ENCODE measurements around the gene BCAS1. TPM values are rescaled to one million over a fixed set of nuclear protein-coding genes. Genes with fewer than 3 reads are reported as not detected.

BCAS1 gene
- total RNA-seq, 1 experiment from 2014 or later, result 0.17 TPM

GRCh38 chr20:54092021-54092420 lies 21.6 kb upstream of the BCAS1 start:
- no peak overlapping the region for H3K27ac ChIP-seq (ENCODE audit: low read depth, low read length)

GRCh38 chr20:54091120-54091480 lies 20.7 kb upstream of the BCAS1 start:
- H3K79me2 ChIP-seq (ENCODE audit: insufficient read depth, low read length), result no peaks in the 10 kb centered on the region
- no peaks in the 10 kb centered on the region for H3K36me3 ChIP-seq (ENCODE audit: control insufficient read depth in 1 of 2, insufficient read depth in 2 of 2, low read length in 2 of 2)
- TF ChIP-seq, protein P1, sequence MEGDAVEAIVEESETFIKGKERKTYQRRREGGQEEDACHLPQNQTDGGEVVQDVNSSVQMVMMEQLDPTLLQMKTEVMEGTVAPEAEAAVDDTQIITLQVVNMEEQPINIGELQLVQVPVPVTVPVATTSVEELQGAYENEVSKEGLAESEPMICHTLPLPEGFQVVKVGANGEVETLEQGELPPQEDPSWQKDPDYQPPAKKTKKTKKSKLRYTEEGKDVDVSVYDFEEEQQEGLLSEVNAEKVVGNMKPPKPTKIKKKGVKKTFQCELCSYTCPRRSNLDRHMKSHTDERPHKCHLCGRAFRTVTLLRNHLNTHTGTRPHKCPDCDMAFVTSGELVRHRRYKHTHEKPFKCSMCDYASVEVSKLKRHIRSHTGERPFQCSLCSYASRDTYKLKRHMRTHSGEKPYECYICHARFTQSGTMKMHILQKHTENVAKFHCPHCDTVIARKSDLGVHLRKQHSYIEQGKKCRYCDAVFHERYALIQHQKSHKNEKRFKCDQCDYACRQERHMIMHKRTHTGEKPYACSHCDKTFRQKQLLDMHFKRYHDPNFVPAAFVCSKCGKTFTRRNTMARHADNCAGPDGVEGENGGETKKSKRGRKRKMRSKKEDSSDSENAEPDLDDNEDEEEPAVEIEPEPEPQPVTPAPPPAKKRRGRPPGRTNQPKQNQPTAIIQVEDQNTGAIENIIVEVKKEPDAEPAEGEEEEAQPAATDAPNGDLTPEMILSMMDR (IDR thresholded peaks at IDR 0.05 in 2 of 3, conservative IDR thresholded peaks at IDR 0.05 in 1 of 3; ENCODE audit: borderline replicate concordance in 1 of 3, insufficient read depth in 1 of 3, low read depth in 2 of 3, low read length in 2 of 3), result 0 out of 6 replicates have a peak, but pooled peaks of 1 of the 3 experiments have one; percentile 6
- no peak for TF ChIP-seq SRF (IDR thresholded peaks at IDR 0.05; ENCODE audit: low read depth)
- no peaks in the 10 kb centered on the region for H3K9me3 ChIP-seq (ENCODE audit: control insufficient read depth in 1 of 2, insufficient read depth in 1 of 2, low read depth in 1 of 2, low read length in 2 of 2)
- intact Hi-C loops (cut with micrococcal nuclease), result no loop called here
- no TSS peak for BruUV-seq (replicated peaks)
- H2AFZ ChIP-seq (ENCODE audit: low read depth, low read length, poor library complexity, severe bottlenecking), result no peak overlapping the region
- ChIA-PET CTCF (interaction anchor here (0.9 to 1.3 kb wide), 3 partner anchors 9 to 557 kb away, joined by 3 to 5 read pairs (median 3); no protein-coding TSS in a partner anchor), RAD21 (ENCODE audit: low non-redundant PET in 1 of 2, low total read pairs in 2 of 2, uncharacterized antibody in 2 of 2, unreplicated experiment in 2 of 2) (no interaction called here), POLR2A (no interaction called here)
- no peak overlapping the region for H3K9ac ChIP-seq (ENCODE audit: low read length)
- no peaks in the 10 kb centered on the region for H4K20me1 ChIP-seq (ENCODE audit: insufficient read depth)
- no peaks in the 10 kb centered on the region for H3K4me1 ChIP-seq (ENCODE audit: control insufficient read depth in 1 of 2, insufficient read depth in 2 of 2, low read length in 2 of 2)
- no peak overlapping the region for H3K4me2 ChIP-seq (ENCODE audit: low read length)
- H3K4me3 ChIP-seq (replicated peaks in 1 of 2; ENCODE audit: low read depth in 1 of 2, low read length in 2 of 2), result no peak overlapping the region
- no peak for DNase-seq (ENCODE audit: low read depth, low spot score)
- peak; percentile 54; the same call in 1 of the 2 replicates for ATAC-seq
- no peaks in the 10 kb centered on the region for H3K27me3 ChIP-seq (ENCODE audit: insufficient read depth, low read length)
- H3K9me2 ChIP-seq (ENCODE audit: insufficient read depth), result no peaks in the 10 kb centered on the region
- H3K27ac ChIP-seq (ENCODE audit: low read depth, low read length), result no peak overlapping the region

More at GRCh38 chr20:54092021-54092420, 21.6 kb upstream of the BCAS1 start:
- no peaks in the 10 kb centered on the region for H3K9me3 ChIP-seq (ENCODE audit: control insufficient read depth in 1 of 2, insufficient read depth in 1 of 2, low read depth in 1 of 2, low read length in 2 of 2)
- no peaks in the 10 kb centered on the region for H3K9me2 ChIP-seq (ENCODE audit: insufficient read depth)
- ChIA-PET CTCF (interaction anchor here (1.3 kb wide), 1 partner anchor 105 kb away, joined by 5 read pairs; no protein-coding TSS in a partner anchor), POLR2A (interaction anchor here (1.0 kb wide), 1 partner anchor 81 kb away, joined by 3 read pairs; no protein-coding TSS in a partner anchor), RAD21 (ENCODE audit: low non-redundant PET in 1 of 2, low total read pairs in 2 of 2, uncharacterized antibody in 2 of 2, unreplicated experiment in 2 of 2) (no interaction called here)
- H3K27me3 ChIP-seq (ENCODE audit: insufficient read depth, low read length), result no peaks in the 10 kb centered on the region
- intact Hi-C loops (cut with micrococcal nuclease), result no loop called here
- DNase-seq (ENCODE audit: low read depth, low spot score), result no peak
- no peak for TF ChIP-seq EZH2phosphoT487 (IDR thresholded peaks at IDR 0.05; ENCODE audit: borderline replicate concordance)
- no peak for TF ChIP-seq EZH2 (IDR thresholded peaks at IDR 0.05)
- TF ChIP-seq ELF1 (IDR thresholded peaks at IDR 0.05; ENCODE audit: borderline replicate concordance, low read depth), result no peak
- no peak for TF ChIP-seq EGR1 (IDR thresholded peaks at IDR 0.05; ENCODE audit: low read depth)
- TF ChIP-seq ATF3 (IDR thresholded peaks at IDR 0.05), result no peak
- no peak for TF ChIP-seq JUND (IDR thresholded peaks at IDR 0.05)
- TF ChIP-seq YY1 (IDR thresholded peaks at IDR 0.05; ENCODE audit: extremely low read depth, insufficient replicate concordance, low read depth, low read length), result no peak
- no peak overlapping the region for H3K9ac ChIP-seq (ENCODE audit: low read length)
- BruUV-seq (replicated peaks), result no TSS peak
- no peak overlapping the region for H2AFZ ChIP-seq (ENCODE audit: low read depth, low read length, poor library complexity, severe bottlenecking)
- ATAC-seq, result no peak
- H3K4me2 ChIP-seq (ENCODE audit: low read length), result no peak overlapping the region
- peaks cover 2 to 7% of the 10 kb centered on the region in 2 experiments; a peak in 3 of 4 replicates for H3K4me1 ChIP-seq (ENCODE audit: control insufficient read depth in 1 of 2, insufficient read depth in 2 of 2, low read length in 2 of 2)
- no peaks in the 10 kb centered on the region for H3K79me2 ChIP-seq (ENCODE audit: insufficient read depth, low read length)
- no peaks in the 10 kb centered on the region for H4K20me1 ChIP-seq (ENCODE audit: insufficient read depth)
- no peaks in the 10 kb centered on the region for H3K36me3 ChIP-seq (ENCODE audit: control insufficient read depth in 1 of 2, insufficient read depth in 2 of 2, low read length in 2 of 2)
- H3K4me3 ChIP-seq (replicated peaks in 1 of 2; ENCODE audit: low read depth in 1 of 2, low read length in 2 of 2), result no peak overlapping the region
